ENCODE data around the gene CCSAP. TPM values are rescaled to one million over a fixed set of nuclear protein-coding genes. Genes with fewer than 3 reads are reported as not detected.
"Not testable (repeated sequence)": the region's sequence is repeated elsewhere in the genome, so short reads cannot be mapped to it uniquely, and the experiment has no call there.

The CCSAP gene
- total and polyA plus RNA-seq, 2 experiments from 2014 or later: 2.7 to 12.0 TPM

DNA sequence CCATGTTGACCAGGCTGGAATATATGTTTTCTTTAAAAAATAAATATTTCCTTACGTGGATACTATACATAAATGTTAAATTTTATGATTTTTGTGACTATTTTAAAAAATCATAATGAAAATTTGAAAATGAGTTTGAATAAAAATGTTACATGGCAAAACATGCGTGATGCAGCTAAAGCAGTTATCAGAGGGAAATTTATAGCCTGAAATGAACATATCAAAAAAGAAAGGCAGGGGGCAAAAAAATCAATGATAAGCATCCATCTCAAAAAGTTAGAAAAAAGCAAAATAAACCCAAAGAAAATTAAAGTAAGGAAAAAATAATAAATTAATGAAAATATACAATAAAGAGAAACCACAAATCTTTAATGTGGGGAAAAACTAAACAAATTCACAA is 8.6 kb downstream of the CCSAP start:
- Histone ChIP-seq H3K36me3 (replicated peaks; ENCODE audit: insufficient read depth, low read depth) (no peaks in the 10 kb centered on the region), H3K4me3 (no peak overlapping the region), H3K27me3 (no peaks in the 10 kb centered on the region), H3K4me1 (ENCODE audit: insufficient read depth) (no peaks in the 10 kb centered on the region), H3K4me2 (no peak overlapping the region), H3K9me3 (ENCODE audit: low read depth) (no peaks in the 10 kb centered on the region), H3K9me2 (replicated peaks; ENCODE audit: insufficient read depth) (no peaks in the 10 kb centered on the region), H3K79me2 (peaks cover 42% of the 10 kb centered on the region), H3K27ac (no peak overlapping the region), H4K20me1 (ENCODE audit: insufficient read depth, poor library complexity, severe bottlenecking) (no peaks in the 10 kb centered on the region), H2AFZ (no peak overlapping the region)
- no peak for DNase-seq (ENCODE audit: low spot score)
- TF ChIP-seq EZH2phosphoT487 (IDR thresholded peaks at IDR 0.05; ENCODE audit: low read depth, severe bottlenecking, unreplicated experiment): no peak
- TF ChIP-seq, protein P1, sequence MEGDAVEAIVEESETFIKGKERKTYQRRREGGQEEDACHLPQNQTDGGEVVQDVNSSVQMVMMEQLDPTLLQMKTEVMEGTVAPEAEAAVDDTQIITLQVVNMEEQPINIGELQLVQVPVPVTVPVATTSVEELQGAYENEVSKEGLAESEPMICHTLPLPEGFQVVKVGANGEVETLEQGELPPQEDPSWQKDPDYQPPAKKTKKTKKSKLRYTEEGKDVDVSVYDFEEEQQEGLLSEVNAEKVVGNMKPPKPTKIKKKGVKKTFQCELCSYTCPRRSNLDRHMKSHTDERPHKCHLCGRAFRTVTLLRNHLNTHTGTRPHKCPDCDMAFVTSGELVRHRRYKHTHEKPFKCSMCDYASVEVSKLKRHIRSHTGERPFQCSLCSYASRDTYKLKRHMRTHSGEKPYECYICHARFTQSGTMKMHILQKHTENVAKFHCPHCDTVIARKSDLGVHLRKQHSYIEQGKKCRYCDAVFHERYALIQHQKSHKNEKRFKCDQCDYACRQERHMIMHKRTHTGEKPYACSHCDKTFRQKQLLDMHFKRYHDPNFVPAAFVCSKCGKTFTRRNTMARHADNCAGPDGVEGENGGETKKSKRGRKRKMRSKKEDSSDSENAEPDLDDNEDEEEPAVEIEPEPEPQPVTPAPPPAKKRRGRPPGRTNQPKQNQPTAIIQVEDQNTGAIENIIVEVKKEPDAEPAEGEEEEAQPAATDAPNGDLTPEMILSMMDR (IDR thresholded peaks at IDR 0.05; ENCODE audit: poor library complexity): no peak
- TF ChIP-seq EZH2 (IDR thresholded peaks at IDR 0.05; ENCODE audit: borderline replicate concordance): no peak
- 75% methylated on average over 2 of the region's 2 CpGs for WGBS (ENCODE audit: low lambda C conversion rate, missing lambda C conversion rate)

DNA sequence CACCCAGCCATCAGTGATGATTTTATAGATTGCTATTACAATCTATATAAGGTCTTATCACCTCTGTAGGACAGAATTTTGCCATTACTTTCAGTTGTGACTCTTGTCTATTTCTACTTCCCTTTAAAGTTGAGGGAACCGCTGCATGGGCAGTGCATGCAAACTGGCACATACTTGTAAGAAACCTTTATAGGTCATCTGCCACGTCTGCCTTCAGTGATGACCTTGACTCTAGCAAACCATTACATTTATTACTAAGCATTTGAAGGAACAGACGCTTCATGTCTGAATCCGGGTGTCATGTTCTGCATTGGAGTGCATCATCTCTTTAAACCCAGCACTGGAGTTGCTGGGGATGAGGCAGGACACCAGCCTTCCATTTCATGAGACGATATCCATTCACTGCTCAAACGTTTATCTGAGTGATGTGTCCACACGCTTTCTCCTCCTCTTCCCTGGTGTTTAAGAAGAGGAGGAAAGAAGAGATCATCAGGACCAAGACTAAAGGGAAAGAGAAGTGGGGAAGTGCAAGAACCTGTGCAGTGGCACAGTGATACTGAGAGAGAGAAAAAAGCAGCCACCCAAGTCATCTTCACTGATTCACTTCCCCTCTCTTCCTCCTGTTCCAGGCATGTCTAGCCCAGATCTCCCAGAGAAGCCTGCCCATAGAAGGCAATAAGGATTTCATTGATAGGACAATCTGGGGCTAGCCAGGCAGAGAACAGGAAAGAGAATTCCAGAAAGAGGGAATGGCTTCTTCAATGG is 14.1 kb downstream of the CCSAP start:
- H3K79me2 ChIP-seq: peaks cover 8% of the 10 kb centered on the region
- H4K20me1 ChIP-seq (ENCODE audit: insufficient read depth, poor library complexity, severe bottlenecking): no peaks in the 10 kb centered on the region
- H3K9me2 ChIP-seq (replicated peaks; ENCODE audit: insufficient read depth): no peaks in the 10 kb centered on the region
- H3K4me1 ChIP-seq (ENCODE audit: insufficient read depth): no peaks in the 10 kb centered on the region
- no peak overlapping the region for H3K27ac ChIP-seq
- H3K9me3 ChIP-seq (ENCODE audit: low read depth): no peaks in the 10 kb centered on the region
- H3K4me2 ChIP-seq: no peak overlapping the region
- no peak for TF ChIP-seq EZH2phosphoT487 (IDR thresholded peaks at IDR 0.05; ENCODE audit: low read depth, severe bottlenecking, unreplicated experiment)
- TF ChIP-seq, protein P1 (IDR thresholded peaks at IDR 0.05; ENCODE audit: poor library complexity): no peak
- no peak for TF ChIP-seq EZH2 (IDR thresholded peaks at IDR 0.05; ENCODE audit: borderline replicate concordance)
- H3K27me3 ChIP-seq: no peaks in the 10 kb centered on the region
- no peak overlapping the region for H3K4me3 ChIP-seq
- WGBS (ENCODE audit: low lambda C conversion rate, missing lambda C conversion rate): 86% methylated on average over 7 of the region's 7 CpGs
- no peaks in the 10 kb centered on the region for H3K36me3 ChIP-seq (replicated peaks; ENCODE audit: insufficient read depth, low read depth)
- DNase-seq (ENCODE audit: low spot score): no peak
- no peak overlapping the region for H2AFZ ChIP-seq

DNA sequence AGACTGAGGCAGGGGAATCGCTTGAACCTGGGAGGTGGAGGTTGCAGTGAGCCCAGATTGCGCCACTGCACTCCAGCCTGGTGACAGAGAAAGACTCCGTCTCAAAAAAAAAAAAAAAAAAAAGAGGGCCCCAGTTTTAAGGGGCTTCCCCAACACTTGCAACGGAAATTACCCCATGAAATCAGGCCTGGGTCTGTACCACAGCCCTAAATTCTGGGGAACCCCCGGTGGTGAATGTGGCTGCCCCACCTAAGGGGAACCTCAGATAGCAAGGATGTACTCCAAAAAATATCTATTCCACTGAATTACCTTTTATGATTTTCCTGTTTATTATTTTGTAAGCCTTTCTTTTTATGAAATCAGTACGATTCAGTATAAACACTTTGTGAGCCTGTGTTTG is 15.1 kb downstream of the CCSAP start:
- DNase-seq (ENCODE audit: low spot score): not testable (repeated sequence)
- WGBS (ENCODE audit: low lambda C conversion rate, missing lambda C conversion rate): 98% methylated on average over 6 of the region's 6 CpGs

DNA sequence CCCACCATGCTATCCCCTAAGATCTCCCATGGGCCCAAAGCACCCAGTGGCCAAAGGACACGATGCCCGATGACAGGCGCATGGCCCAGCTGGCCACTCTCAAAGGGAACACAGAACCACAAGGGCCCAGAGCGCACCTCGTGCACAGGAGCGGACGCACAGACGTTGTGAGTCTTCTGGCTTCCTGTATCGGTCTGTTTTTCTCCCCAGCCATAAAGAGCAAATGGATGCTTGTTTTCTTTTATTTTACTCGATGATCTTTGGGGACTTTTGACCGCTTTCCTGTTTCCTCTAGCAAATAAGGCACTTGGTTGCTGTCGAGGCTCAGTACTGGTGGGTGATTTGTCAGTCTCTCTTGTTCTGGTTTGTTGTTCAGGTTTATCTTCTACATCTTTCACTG is 16.2 kb downstream of the CCSAP start:
- Histone ChIP-seq H3K79me2 (no peaks in the 10 kb centered on the region), H4K20me1 (ENCODE audit: insufficient read depth, poor library complexity, severe bottlenecking) (no peaks in the 10 kb centered on the region), H3K27me3 (no peaks in the 10 kb centered on the region), H3K36me3 (replicated peaks; ENCODE audit: insufficient read depth, low read depth) (no peaks in the 10 kb centered on the region), H3K27ac (no peak overlapping the region), H3K4me3 (no peak overlapping the region), H2AFZ (no peak overlapping the region), H3K4me2 (no peak overlapping the region), H3K9me3 (ENCODE audit: low read depth) (no peaks in the 10 kb centered on the region), H3K4me1 (ENCODE audit: insufficient read depth) (no peaks in the 10 kb centered on the region), H3K9me2 (replicated peaks; ENCODE audit: insufficient read depth) (no peaks in the 10 kb centered on the region)
- WGBS (ENCODE audit: low lambda C conversion rate, missing lambda C conversion rate): 95% methylated on average over 12 of the region's 12 CpGs
- no peak for DNase-seq (ENCODE audit: low spot score)
- no peak for TF ChIP-seq EZH2phosphoT487 (IDR thresholded peaks at IDR 0.05; ENCODE audit: low read depth, severe bottlenecking, unreplicated experiment)
- TF ChIP-seq, protein P1 (IDR thresholded peaks at IDR 0.05; ENCODE audit: poor library complexity): no peak
- no peak for TF ChIP-seq EZH2 (IDR thresholded peaks at IDR 0.05; ENCODE audit: borderline replicate concordance)

More for the DNA sequence above, 15.1 kb downstream of the CCSAP start:
- H3K4me3 ChIP-seq; H3K9me2 ChIP-seq (replicated peaks; ENCODE audit: insufficient read depth); H3K4me2 ChIP-seq; H4K20me1 ChIP-seq (ENCODE audit: insufficient read depth, poor library complexity, severe bottlenecking); H3K9me3 ChIP-seq (ENCODE audit: low read depth); H3K79me2 ChIP-seq; H3K36me3 ChIP-seq (replicated peaks; ENCODE audit: insufficient read depth, low read depth); H2AFZ ChIP-seq; H3K27me3 ChIP-seq; H3K27ac ChIP-seq; H3K4me1 ChIP-seq (ENCODE audit: insufficient read depth): not testable (repeated sequence)
